RWPE1 (cell line): ENCODE data around the gene FAM83C.

Experiments
- CTCF ChIA-PET: fragments of 350-600 bp; sonication (Branson Sonifier 250); formaldehyde crosslinking; extraction: SDS; loops from one replicate; lab custom pipeline; 2021; lab: Yijun Ruan, JAX
- POLR2A ChIA-PET: fragments of 400-600 bp; formaldehyde crosslinking; extraction: SDS; loops from one replicate; lab custom pipeline; 2020; ENCODE audit warnings: antibody characterized with exemption; ENCODE audit not compliant: low non-redundant PET; lab: Yijun Ruan, JAX
- DNase-seq: peaks from one replicate; pipeline ENCODE4 v3.0.0; 2012; ENCODE audit warnings: low spot score
- H3K27ac ChIP-seq: fragments of 450-650 bp; 2 replicates; pipeline ENCODE4 v1.5.1; 2017
- CTCF ChIP-seq: fragments of 450-650 bp; conservative IDR thresholded peaks from 2 replicates; pipeline ENCODE4 v1.5.1; 2017; ENCODE audit warnings: low read depth, mild to moderate bottlenecking

FAM83C gene

GRCh38 chr20:35303382-35303734 is 11.1 kb upstream of the FAM83C start:
- no peak for DNase-seq
- CTCF ChIA-PET = interaction anchor here (0.6 to 5.3 kb wide), 36 partner anchors 9 to 1654 kb away, joined by 3 to 52 read pairs (median 5); partner anchors contain the start of genes CEP250, EIF6, FAM83C and GDF5
- TF ChIP-seq CTCF = no peak
- POLR2A ChIA-PET = interaction anchor here (0.8 kb wide), 1 partner anchor 19 kb away, joined by 3 read pairs; the partner anchor contains the start of gene EIF6
- H3K27ac ChIP-seq = peak overlapping the region; percentile 100

DNA sequence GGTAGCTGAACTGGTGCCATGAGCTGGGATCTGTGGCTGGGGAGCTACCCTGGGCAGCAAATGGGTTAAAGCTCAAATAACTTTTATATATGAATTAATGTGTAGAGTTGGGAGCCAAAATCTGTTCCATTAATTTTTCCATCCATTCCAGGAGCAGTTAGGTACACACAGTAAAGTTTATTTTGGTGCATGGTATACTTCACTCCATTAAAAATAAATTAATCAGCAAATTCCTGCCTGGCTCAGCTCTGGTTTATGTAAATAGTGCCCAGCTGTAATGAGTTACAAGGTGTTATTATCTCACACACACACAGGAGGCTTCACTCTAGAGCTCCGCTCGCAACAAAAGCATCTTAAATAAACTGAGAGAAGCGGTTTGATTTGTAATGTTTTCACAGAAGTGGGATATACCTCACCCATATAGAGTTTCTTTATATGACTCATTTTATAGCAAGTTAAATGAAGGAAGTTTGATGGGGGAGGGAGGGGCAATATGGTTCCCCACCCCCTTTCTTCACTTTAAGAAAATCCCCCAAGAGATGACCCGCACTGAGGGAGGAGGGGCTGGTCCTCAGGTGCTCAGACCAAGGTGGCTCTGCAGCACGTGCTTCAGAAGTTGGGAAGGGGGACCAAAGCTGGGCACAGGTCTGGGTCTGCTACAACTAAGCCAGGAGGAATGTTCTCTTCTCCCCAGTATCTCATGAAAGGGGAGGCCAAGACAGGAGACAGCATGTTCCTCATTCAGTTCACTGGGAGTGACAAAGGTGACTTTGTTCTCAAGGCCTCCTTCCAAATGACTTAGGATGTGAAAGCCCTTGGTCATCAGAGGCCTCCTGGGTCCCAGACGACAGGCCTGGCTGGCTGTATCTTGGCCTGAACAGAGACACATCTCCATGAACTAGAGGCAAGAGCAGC is 10.5 kb upstream of the FAM83C start:
- ChIA-PET POLR2A (interaction anchor here (0.6 to 0.8 kb wide), 2 partner anchors 18 to 123 kb away, joined by 3 read pairs; partner anchors contain the start of gene EIF6), CTCF (interaction anchor here (0.6 to 5.3 kb wide), 23 partner anchors 11 to 239 kb away, joined by 3 to 52 read pairs (median 6); partner anchors contain the start of genes CEP250, EIF6, FAM83C and GDF5)
- H3K27ac ChIP-seq = peak overlapping the region; percentile 100
- DNase-seq = peak; percentile 51
- TF ChIP-seq CTCF = no peak

DNA sequence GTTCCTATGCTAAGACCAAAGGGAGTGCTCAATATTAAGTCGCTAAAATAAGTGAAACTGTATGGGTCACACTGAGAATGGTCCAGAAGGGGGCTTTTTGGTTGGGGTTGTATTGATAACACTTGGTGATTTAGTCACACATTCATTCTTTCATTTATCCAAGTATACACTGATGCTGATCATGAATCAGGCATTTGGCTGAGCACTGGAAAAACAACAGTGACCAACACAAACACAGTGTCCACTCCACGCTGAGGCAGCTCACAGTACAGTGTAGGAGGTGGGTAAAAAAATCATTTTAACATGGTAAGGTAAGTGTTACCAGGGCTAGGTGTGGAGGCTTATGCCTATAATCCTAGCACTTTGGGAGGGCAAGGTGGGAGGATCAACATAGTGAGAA is 9.2 kb upstream of the FAM83C start:
- POLR2A ChIA-PET = no interaction called here
- DNase-seq = no peak
- no peak overlapping the region for H3K27ac ChIP-seq
- CTCF ChIA-PET = interaction anchor here (1.1 to 5.3 kb wide), 5 partner anchors 28 to 156 kb away, joined by 3 to 52 read pairs (median 7); no protein-coding TSS in a partner anchor
- no peak for TF ChIP-seq CTCF

GRCh38 chr20:35300469-35301262 is 8.4 kb upstream of the FAM83C start:
- CTCF ChIA-PET = interaction anchor here (1.5 kb wide), 1 partner anchor 29 kb away, joined by 5 read pairs; no protein-coding TSS in a partner anchor
- peak overlapping the region; percentile 20; the same call in 1 of the 2 replicates for H3K27ac ChIP-seq
- DNase-seq = no peak
- TF ChIP-seq CTCF = no peak
- POLR2A ChIA-PET = no interaction called here

GRCh38 chr20:35299780-35300179 is 7.6 kb upstream of the FAM83C start:
- H3K27ac ChIP-seq = peak overlapping the region; percentile 12
- ChIA-PET CTCF (interaction anchor here (0.6 to 1.5 kb wide), 3 partner anchors 9 to 40 kb away, joined by 3 to 5 read pairs (median 3); no protein-coding TSS in a partner anchor), POLR2A (no interaction called here)
- no peak for DNase-seq
- TF ChIP-seq CTCF = no peak

DNA sequence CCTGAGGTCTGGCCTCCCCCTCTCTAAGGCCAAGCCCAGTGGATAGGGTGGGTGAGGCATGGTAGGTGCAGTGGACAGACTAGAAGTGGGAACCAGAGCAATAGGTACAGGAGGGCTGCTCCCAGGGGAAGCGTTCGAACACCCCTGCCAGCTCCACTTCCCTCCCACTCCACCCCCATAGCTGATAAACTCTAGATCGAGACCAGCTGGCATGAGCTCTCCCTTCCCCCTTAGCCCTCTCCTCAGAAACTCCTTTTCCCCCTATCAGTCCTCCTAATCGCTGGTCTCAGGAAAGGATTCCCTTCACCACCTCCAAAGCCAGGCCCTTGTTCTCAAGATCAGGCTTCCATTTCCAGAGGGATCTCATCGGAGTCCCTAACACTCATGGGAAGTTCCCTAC is 6.0 kb upstream of the FAM83C start:
- no peak for TF ChIP-seq CTCF
- no peak overlapping the region for H3K27ac ChIP-seq
- no peak for DNase-seq
- CTCF ChIA-PET = interaction anchor here (0.6 to 1.1 kb wide), 3 partner anchors 142 to 153 kb away, joined by 3 read pairs; no protein-coding TSS in a partner anchor
- POLR2A ChIA-PET = no interaction called here
